ENCODE data around the gene LRRC19.

Gene LRRC19

DNA sequence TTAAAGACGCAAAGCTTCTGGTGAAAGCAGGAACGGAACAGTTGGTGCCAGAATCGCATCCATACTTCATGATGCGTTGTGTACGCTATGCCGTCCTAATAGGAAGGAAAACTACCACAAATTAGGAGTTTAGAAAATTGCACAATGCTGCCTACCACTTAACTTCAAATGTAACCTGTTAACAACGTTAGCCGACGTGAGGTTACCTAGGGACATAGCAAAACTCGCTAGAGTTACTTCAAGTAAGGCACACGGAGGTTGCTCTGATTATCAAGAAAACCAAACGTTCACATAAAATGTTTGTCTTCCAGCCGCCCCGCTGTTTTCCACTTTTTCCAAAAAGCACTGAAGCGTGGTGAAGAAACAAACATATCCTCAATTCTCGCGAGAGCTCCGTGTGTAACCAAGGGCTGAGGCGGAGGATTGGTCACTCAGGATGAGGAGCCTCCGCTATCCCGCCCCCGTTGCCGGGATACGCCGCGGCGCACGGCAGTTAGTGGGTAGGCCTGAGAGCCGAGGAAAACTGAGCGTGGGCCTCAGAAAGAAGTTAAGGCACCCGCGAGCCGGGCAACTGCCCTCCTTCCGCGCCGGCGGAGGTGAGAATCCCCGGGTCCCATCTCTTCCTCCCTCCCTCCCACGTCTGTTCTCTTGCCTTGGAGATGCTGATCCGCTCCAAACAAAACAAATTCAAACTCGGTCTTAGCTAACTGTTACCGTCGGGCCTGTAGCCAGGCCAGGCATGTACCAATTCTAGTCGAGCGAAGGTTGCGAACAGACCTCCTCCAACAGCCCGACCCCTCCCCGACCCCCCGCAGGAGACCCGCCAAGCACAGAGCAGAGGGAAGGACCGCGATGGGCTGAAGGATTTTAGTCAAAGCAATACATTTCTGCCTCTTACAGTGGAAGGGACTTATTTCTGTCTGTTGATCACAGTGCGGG lies 49.3 kb downstream of the LRRC19 start, which contains the start of gene IFT74:
Gene IFT74 (plus strand): TSS at position 492 of the 939 bp plus-strand sequence. CDS start 5,556 bp downstream, outside the sequence.
- peak; percentile 71 to 89 (median 80) for DNase-seq

DNA sequence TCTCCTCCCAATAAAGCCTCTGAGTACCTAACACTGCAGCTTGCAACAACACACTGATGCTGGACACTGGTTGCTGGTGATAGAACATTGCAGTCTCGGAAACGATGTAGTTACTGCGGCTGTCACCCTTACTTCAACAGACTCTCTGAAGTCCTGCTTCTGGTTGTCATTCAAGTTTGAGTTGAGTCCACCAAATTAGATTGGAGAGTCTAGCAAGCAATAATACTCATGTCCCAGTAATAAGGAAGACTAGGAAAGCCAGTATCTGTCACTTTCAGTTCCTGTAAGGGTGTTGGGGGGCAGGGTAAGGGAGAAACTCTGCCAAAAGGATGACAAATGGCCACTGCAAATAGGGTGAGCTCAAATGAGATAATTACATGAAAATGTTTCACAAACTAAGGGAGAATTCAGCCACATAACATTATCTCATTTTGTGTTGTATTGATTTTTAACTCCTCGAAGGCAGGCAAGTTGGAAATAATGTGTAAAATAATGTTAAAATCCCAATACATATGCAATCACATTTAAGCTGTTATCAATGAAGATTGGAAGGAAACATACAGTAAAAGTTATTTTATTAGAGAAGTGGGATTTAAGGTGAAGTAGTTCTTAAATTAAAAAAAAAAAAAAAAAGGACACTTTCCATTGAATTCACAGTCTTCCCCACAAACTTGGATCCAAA lies 50.1 kb downstream of the LRRC19 start:
- DNase-seq = no peak

DNA sequence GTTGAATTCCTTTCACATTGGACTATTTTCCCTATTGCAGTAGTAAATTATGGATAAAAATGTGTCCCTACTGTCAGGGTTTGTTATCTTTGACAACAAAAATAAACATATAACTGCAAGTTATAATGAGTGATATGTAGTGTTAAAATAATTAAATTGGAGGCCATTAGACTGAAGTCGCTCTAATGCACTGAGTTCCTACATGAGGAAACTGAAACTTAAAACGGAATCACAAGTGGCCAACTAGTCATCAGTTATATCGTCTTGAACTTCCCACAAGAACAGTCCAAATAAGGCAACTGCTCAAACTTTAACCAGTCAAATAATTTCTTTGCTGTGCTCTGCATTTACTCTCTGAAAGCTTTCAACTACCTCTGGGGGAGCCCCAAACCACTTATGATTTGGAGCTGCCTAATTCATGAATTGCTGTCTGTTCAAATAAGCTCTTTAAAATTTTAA lies 51.4 kb downstream of the LRRC19 start:
- DNase-seq = no peak

DNA sequence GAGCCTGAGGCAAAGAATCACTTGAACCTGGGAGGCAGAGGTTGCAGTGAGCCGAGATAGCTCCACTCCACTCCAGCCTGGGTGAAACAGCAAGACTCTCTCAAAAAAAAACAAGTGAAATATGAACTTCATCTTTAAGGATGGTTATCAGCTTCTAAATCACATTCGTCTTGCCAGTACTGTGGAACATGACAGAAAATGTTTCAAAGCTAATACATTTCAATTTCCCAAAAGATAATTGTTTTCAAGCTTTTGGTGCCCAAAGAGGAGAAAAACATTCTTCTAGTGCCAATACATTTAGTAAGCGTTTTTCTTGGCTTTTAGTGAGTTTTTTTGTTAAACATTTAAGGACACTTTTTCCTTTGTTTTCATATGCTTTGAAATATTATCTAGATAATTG lies 53.7 kb downstream of the LRRC19 start:
- DNase-seq = no peak

DNA sequence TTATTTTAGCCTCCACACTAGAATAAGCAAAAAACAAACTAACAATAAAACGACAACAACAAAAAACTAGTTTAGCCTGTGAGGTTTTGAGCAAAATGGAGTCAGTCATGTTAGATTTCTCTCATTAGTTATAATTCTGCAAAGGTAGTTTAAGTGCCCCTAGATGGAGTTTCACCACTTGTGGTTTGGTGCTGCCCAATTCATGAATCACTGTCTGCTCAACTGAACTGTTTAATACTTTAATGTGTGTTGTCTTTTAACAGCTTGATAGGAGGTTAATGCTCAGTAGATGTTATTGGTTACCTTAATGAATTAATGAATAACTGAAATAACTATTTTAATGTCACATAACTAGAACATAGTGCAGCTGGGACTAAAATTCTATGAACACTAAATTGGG lies 55.0 kb downstream of the LRRC19 start:
- DNase-seq = no peak

DNA sequence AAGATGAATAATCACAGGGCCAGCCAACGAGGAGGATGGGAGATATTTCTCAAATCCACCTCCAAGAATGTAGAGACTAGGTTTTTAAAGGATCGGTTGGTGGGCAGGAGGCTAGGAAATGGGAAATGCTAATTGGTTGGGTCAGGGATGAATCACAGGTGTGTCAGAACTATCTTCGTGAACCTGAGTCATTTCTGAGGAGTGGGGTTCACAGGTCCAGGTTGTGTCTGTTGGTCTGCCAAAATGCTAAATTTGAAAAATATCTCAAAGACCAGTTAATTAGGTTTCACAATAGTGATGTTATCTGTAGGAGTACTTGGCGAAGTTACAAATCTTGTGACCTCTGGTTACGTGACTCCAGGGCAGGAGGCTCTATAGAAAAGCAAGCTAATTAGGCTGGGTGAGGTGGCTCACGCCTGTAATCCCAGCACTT lies 55.8 kb downstream of the LRRC19 start:
- no peak for DNase-seq

DNA sequence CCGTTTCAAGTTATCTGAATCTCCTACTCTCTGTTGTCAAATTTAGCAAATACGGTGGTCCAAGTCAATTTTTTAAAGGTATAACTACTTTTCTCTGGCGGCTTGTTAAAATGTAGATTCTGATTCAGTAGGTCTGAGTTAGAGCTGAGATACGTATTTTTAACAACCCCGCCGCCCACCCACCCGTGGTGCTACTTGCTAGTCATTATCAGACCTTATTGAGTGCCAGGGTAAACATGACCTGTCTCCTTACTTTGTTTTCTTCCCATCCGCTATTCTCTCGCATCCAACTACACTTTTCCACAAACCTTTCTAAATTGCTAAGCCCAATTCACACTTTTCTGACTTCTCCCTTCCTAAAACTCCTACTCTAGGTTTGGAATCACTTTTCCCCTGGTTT lies 57.7 kb downstream of the LRRC19 start:
- DNase-seq = no peak

DNA sequence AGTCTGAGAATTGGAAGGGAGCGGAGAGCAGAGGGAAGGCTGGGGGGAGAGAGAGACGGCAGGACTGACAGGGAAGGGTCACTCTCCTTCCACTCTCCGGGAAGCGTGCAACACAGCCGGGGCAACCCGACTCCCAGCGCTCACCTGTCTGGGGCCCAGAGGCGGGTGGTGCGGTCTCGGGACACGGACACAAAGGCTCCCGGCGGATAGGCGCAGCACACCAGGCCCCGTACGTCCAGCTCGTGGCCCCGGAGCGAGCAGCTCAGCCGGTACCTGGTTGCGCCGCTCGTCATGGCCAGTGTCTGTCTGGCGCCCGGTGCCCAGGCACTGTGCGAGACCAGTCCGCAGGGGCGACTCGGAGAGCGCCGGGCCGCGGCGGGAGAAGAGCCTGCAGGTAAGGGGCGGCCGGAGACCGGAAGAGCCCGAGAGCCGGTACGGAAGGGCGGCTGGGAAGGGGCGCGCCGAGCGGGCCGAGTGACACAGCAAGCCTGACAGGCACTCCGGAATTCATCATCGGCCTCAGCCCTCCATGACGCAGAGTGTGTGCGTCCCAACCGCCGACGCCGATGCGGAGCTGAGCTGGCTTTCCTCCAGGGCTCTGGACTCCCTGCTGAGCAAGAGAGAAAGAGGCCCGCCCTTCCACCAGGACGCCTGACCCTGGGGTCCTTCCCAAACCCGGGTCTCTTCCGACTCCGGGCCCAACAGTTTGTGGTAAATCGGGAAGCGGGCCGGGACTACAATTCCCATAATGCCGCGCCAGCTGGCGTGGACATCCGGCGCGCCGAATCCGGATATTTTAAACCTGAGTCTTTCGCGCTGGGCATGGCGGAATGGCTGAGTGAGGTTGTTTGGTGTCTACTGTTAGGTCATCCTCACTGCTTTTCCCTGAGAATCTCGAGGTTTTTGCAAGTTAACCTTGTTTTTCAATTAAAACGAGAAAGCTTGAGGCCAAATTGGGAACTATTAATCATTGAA lies 58.4 kb downstream of the LRRC19 start, which contains the start of gene PLAA:
Gene PLAA (minus strand): TSS at position 490 of the 975 bp plus-strand sequence. CDS start 197 bp downstream, at position 293.
- peak; percentile 75 to 82 (median 78) for DNase-seq

DNA sequence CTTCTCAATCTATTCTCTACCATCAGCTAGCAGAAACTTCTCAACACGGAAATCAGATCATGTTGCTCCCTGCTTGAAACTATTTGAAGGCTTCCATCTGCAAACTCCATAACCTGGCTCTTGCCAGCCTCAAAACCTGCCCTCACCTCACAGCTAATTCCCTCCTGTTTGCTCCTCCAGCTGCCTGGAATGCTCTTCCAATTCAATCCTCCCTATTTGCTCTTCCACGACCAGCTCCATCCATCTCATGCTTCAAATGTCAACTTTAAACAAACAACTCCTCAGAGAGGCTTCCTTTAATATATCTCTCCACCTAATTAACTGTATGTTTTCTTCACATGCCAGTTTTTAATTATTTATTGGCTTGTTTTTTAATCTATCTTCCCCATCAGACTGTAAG lies 59.9 kb downstream of the LRRC19 start:
- DNase-seq = no peak
